Measurements from ENCODE around the gene SGO2. TPM values are rescaled to one million over a fixed set of nuclear protein-coding genes. Genes with fewer than 3 reads are reported as not detected.

SGO2 gene
- total and polyA plus RNA-seq, 10 of the 15 experiments (the other 5 are each of a cell fraction or from before 2014, with no cell fraction given) = 15.8 to 55.2 (median 24.3) TPM

DNA sequence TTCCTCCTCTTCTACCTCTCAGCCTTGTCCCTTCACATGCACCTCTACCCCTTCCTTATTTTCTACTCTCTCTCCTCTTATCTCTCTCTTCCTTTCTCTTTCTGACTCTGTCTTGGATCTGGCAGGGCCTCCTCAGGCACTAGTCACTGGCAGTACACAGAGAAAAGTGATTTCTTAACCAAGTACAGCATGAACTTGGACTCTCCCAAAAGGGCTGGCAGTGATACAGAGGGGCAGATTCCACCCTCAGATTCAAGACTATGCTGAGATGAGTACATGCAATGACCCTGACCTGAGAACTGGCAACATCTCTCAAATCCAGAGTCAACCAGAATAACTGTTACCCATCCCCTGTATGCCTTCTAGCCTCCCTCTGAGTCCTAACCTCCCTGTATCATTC, 64.1 kb downstream of the SGO2 start (continued):
- TF ChIP-seq, protein P1, sequence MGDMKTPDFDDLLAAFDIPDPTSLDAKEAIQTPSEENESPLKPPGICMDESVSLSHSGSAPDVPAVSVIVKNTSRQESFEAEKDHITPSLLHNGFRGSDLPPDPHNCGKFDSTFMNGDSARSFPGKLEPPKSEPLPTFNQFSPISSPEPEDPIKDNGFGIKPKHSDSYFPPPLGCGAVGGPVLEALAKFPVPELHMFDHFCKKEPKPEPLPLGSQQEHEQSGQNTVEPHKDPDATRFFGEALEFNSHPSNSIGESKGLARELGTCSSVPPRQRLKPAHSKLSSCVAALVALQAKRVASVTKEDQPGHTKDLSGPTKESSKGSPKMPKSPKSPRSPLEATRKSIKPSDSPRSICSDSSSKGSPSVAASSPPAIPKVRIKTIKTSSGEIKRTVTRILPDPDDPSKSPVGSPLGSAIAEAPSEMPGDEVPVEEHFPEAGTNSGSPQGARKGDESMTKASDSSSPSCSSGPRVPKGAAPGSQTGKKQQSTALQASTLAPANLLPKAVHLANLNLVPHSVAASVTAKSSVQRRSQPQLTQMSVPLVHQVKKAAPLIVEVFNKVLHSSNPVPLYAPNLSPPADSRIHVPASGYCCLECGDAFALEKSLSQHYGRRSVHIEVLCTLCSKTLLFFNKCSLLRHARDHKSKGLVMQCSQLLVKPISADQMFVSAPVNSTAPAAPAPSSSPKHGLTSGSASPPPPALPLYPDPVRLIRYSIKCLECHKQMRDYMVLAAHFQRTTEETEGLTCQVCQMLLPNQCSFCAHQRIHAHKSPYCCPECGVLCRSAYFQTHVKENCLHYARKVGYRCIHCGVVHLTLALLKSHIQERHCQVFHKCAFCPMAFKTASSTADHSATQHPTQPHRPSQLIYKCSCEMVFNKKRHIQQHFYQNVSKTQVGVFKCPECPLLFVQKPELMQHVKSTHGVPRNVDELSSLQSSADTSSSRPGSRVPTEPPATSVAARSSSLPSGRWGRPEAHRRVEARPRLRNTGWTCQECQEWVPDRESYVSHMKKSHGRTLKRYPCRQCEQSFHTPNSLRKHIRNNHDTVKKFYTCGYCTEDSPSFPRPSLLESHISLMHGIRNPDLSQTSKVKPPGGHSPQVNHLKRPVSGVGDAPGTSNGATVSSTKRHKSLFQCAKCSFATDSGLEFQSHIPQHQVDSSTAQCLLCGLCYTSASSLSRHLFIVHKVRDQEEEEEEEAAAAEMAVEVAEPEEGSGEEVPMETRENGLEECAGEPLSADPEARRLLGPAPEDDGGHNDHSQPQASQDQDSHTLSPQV (IDR thresholded peaks at IDR 0.05) = no peak
- no peak for TF ChIP-seq TAF1 (IDR thresholded peaks at IDR 0.05; ENCODE audit: borderline replicate concordance, low read depth, low read length)
- no peak for TF ChIP-seq RUNX3 (IDR thresholded peaks at IDR 0.05; ENCODE audit: low read length)
- TF ChIP-seq POLR2A (IDR thresholded peaks at IDR 0.05; ENCODE audit: low read depth, low read length) = no peak
- no peak for TF ChIP-seq SRF (IDR thresholded peaks at IDR 0.05; ENCODE audit: low read depth in 2 of 2, low read length in 2 of 2)
- TF ChIP-seq, protein P2, sequence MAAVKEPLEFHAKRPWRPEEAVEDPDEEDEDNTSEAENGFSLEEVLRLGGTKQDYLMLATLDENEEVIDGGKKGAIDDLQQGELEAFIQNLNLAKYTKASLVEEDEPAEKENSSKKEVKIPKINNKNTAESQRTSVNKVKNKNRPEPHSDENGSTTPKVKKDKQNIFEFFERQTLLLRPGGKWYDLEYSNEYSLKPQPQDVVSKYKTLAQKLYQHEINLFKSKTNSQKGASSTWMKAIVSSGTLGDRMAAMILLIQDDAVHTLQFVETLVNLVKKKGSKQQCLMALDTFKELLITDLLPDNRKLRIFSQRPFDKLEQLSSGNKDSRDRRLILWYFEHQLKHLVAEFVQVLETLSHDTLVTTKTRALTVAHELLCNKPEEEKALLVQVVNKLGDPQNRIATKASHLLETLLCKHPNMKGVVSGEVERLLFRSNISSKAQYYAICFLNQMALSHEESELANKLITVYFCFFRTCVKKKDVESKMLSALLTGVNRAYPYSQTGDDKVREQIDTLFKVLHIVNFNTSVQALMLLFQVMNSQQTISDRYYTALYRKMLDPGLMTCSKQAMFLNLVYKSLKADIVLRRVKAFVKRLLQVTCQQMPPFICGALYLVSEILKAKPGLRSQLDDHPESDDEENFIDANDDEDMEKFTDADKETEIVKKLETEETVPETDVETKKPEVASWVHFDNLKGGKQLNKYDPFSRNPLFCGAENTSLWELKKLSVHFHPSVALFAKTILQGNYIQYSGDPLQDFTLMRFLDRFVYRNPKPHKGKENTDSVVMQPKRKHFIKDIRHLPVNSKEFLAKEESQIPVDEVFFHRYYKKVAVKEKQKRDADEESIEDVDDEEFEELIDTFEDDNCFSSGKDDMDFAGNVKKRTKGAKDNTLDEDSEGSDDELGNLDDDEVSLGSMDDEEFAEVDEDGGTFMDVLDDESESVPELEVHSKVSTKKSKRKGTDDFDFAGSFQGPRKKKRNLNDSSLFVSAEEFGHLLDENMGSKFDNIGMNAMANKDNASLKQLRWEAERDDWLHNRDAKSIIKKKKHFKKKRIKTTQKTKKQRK (IDR thresholded peaks at IDR 0.05; ENCODE audit: low read depth, low read length) = no peak
- no peak for TF ChIP-seq HDAC2 (IDR thresholded peaks at IDR 0.05)

Data from GM12878 (cell line).